H9 (cell line): ENCODE data around the gene WASHC3. TPM values are rescaled to one million over a fixed set of nuclear protein-coding genes. Genes with fewer than 3 reads are reported as not detected.
"Not testable (repeated sequence)": the region's sequence is repeated elsewhere in the genome, so short reads cannot be mapped to it uniquely, and the experiment has no call there.

Experiments used
- DNase-seq: peaks from one replicate; pipeline ENCODE4 v3.0.0-alpha.2; 2017
- H2AFZ ChIP-seq: one replicate; pipeline ENCODE4 v1.6.1; 2013; ENCODE audit warnings: mild to moderate bottlenecking, low read length, control low read depth, moderate library complexity
- H2AK5ac ChIP-seq: 2 replicates; pipeline ENCODE4 v1.6.1; 2013; ENCODE audit warnings: low read length, control low read depth, mixed read lengths; ENCODE audit not compliant: insufficient read length
- H2BK120ac ChIP-seq: one replicate; pipeline ENCODE4 v1.6.1; 2013; ENCODE audit warnings: low read depth, mild to moderate bottlenecking, low read length, control low read depth, inconsistent platforms; ENCODE audit not compliant: poor library complexity, severe bottlenecking
- H2BK12ac ChIP-seq: 2 replicates; pipeline ENCODE4 v1.6.1; 2013; ENCODE audit warnings: low read length, control low read depth, mixed read lengths, low read depth; ENCODE audit not compliant: insufficient read length
- H2BK15ac ChIP-seq: 2 replicates; pipeline ENCODE4 v1.6.1; 2013; ENCODE audit warnings: low read depth, low read length, control low read depth
- H2BK20ac ChIP-seq: one replicate; pipeline ENCODE4 v1.6.1; 2013; ENCODE audit warnings: low read depth, mild to moderate bottlenecking, low read length, control low read depth, inconsistent platforms; ENCODE audit not compliant: poor library complexity, severe bottlenecking
- H2BK5ac ChIP-seq: 2 replicates; pipeline ENCODE4 v1.6.1; 2013; ENCODE audit warnings: low read length, control low read depth, mixed read lengths; ENCODE audit not compliant: insufficient read length
- H3K14ac ChIP-seq: 2 replicates; pipeline ENCODE4 v1.6.1; 2013; ENCODE audit warnings: low read length, control low read depth; ENCODE audit not compliant: insufficient read depth
- H3K18ac ChIP-seq: 2 replicates; pipeline ENCODE4 v1.6.1; 2013; ENCODE audit warnings: low read depth, mild to moderate bottlenecking, mixed read lengths, low read length, control low read depth; ENCODE audit not compliant: insufficient read length
- H3K23ac ChIP-seq: 2 replicates; pipeline ENCODE4 v1.6.1; 2013; ENCODE audit warnings: low read length, control low read depth, mixed read lengths, low read depth; ENCODE audit not compliant: insufficient read length
- H3K23me2 ChIP-seq: 2 replicates; pipeline ENCODE4 v1.6.1; 2013; ENCODE audit warnings: low read depth, mild to moderate bottlenecking, mixed read lengths, low read length, control low read depth; ENCODE audit not compliant: insufficient read length, poor library complexity, severe bottlenecking
- H3K27ac ChIP-seq: 2 replicates; pipeline ENCODE4 v1.5.1; 2013; ENCODE audit warnings: low read length, control low read depth, mixed read lengths, low read depth; ENCODE audit not compliant: insufficient read length
- H3K27me3 ChIP-seq: 2 replicates; pipeline ENCODE4 v1.6.1; 2013; ENCODE audit warnings: low read length, control low read depth, inconsistent platforms; ENCODE audit not compliant: insufficient read depth
- H3K4ac ChIP-seq: 2 replicates; pipeline ENCODE4 v1.6.1; 2013; ENCODE audit warnings: low read depth, mild to moderate bottlenecking, control low read depth, inconsistent platforms, low read length, moderate library complexity
- H3K4me1 ChIP-seq: 2 replicates; pipeline ENCODE4 v1.6.1; 2013; ENCODE audit warnings: low read length, control low read depth, inconsistent platforms; ENCODE audit not compliant: insufficient read depth
- H3K4me2 ChIP-seq: 2 replicates; pipeline ENCODE4 v1.6.1; 2013; ENCODE audit warnings: low read length, control low read depth, mixed read lengths; ENCODE audit not compliant: insufficient read length, insufficient read depth
- H3K56ac ChIP-seq: 2 replicates; pipeline ENCODE4 v1.6.1; 2013; ENCODE audit warnings: low read depth, mild to moderate bottlenecking, mixed read lengths, low read length, control low read depth; ENCODE audit not compliant: insufficient read length
- H3K79me1 ChIP-seq: 2 replicates; pipeline ENCODE4 v1.6.1; 2013; ENCODE audit warnings: low read depth, mild to moderate bottlenecking, moderate library complexity, low read length, control low read depth, inconsistent platforms; ENCODE audit not compliant: insufficient read depth, poor library complexity, severe bottlenecking
- H3K79me2 ChIP-seq: 2 replicates; pipeline ENCODE4 v1.6.1; 2013; ENCODE audit warnings: low read length, control low read depth, inconsistent platforms; ENCODE audit not compliant: insufficient read depth
- H3K9ac ChIP-seq: 2 replicates; pipeline ENCODE4 v1.6.1; 2013; ENCODE audit warnings: low read length, control low read depth, mixed read lengths; ENCODE audit not compliant: insufficient read length; ENCODE audit errors: extremely low read depth
- H3K9me3 ChIP-seq: one replicate; pipeline ENCODE4 v1.6.1; 2013; ENCODE audit warnings: low read depth, low read length, inconsistent platforms; ENCODE audit not compliant: control insufficient read depth
- H3T11ph ChIP-seq: one replicate; pipeline ENCODE4 v1.6.1; 2013; ENCODE audit warnings: mild to moderate bottlenecking, low read length, control low read depth, inconsistent platforms
- H4K20me1 ChIP-seq: one replicate; pipeline ENCODE4 v1.6.1; 2013; ENCODE audit not compliant: control insufficient read depth, insufficient read length, insufficient read depth
- H4K5ac ChIP-seq: 2 replicates; pipeline ENCODE4 v1.6.1; 2013; ENCODE audit warnings: low read depth, mild to moderate bottlenecking, mixed read lengths, low read length, control low read depth; ENCODE audit not compliant: insufficient read length
- H4K8ac ChIP-seq: replicated peaks from 2 replicates; pipeline ENCODE4 v1.6.1; 2013; ENCODE audit warnings: low read length, control low read depth, mixed read lengths, low read depth; ENCODE audit not compliant: insufficient read length
- H4K91ac ChIP-seq: 2 replicates; pipeline ENCODE4 v1.6.1; 2013; ENCODE audit warnings: low read depth, mild to moderate bottlenecking, moderate library complexity, mixed read lengths, low read length, control low read depth; ENCODE audit not compliant: insufficient read length
- H3K27ac Mint-ChIP-seq, 3 experiments: 2 replicates in 2 of 3; 3 replicates in 1 of 3; pipeline ENCODE4 v1.8.0; 2020 to 2021; ENCODE audit warnings: mixed read lengths in 3 of 3, mild to moderate bottlenecking in 1 of 3, moderate library complexity in 1 of 3
- H3K27me3 Mint-ChIP-seq: 2 replicates; pipeline ENCODE4 v1.8.0; 2021; ENCODE audit warnings: low read depth, mild to moderate bottlenecking, moderate library complexity, mixed read lengths
- H3K36me3 Mint-ChIP-seq, 3 experiments: 2 replicates in 2 of 3; 3 replicates in 1 of 3; pipeline ENCODE4 v1.8.0; 2020 to 2021; ENCODE audit warnings: low read depth in 3 of 3, mixed read lengths in 3 of 3; ENCODE audit not compliant: insufficient read depth in 1 of 3
- H3K4me1 Mint-ChIP-seq, 2 experiments: 2 replicates each; pipeline ENCODE4 v1.8.0; 2020; ENCODE audit warnings: mixed read lengths in 2 of 2
- H3K4me3 Mint-ChIP-seq, 2 experiments: 2 replicates in 1 of 2; 3 replicates in 1 of 2; pipeline ENCODE4 v1.8.0; 2020 to 2021; ENCODE audit warnings: mild to moderate bottlenecking in 2 of 2, mixed read lengths in 2 of 2, moderate library complexity in 1 of 2
- H3K9me3 Mint-ChIP-seq, 2 experiments: 2 replicates in 1 of 2; 3 replicates in 1 of 2; pipeline ENCODE4 v1.8.0; 2020; ENCODE audit warnings: mild to moderate bottlenecking in 2 of 2, mixed read lengths in 2 of 2, moderate library complexity in 1 of 2
- WGBS: extraction: QIAGEN DNeasy Blood & Tissue Kit; methylation state at CpG from one replicate; pipeline ENCODE4 v1.1.7; 2013; ENCODE audit warnings: missing lambda C conversion rate, low lambda C conversion rate, mixed read lengths; ENCODE audit not compliant: insufficient read length; ENCODE audit errors: extremely low coverage; 5-methylcytosine and 5-hydroxymethylcytosine counted together
- total RNA-seq: library from RNA; stranded (reverse); gene quantifications from 2 replicates; pipeline ENCODE4 v1.2.1, GENCODE V29; 2021
- TF ChIP-seq, protein P1 (sequence below): fragments of 200-600 bp; sonication (generic); conservative IDR thresholded peaks from 3 replicates; pipeline ENCODE4 v1.8.0; 2021; ENCODE audit warnings: antibody characterized with exemption, mild to moderate bottlenecking

Gene WASHC3
- total RNA-seq, 1 experiment from 2014 or later: 14.1 TPM

DNA sequence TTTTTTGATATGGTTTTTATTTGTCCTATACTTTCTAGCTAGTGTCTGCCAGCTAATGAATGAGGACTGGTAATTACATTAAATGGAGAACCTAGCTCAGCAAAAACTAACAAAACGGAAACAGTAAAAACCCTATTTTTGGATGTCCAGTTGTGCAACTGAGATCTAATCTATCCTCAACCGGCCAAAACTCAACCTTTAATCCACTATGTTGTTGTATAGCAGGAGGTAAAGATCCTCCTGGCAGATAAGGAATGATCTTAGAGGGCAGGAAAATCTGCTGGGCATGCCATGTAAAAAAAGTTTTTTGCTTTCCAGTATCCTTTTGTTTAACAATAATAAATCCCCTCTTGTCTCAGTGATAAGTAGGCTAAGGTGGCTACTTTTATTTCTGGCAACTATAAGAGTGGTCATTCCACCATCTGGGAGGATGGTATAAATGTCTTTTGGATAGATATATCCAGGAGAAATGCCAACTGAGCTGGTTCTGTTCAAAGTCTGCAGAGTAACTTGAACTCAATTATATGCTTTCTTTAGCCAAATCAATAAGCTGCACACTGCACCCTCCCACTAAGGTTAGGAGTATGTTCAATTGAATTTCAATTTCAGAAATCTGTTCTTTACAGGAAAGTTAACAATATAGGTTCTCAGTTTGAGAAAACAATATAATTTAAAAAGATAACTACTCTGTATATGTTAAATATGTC lies 40.1 kb downstream of the WASHC3 start:
- Histone ChIP-seq H3K9ac (no peak overlapping the region), H3K23me2 (no peaks in the 10 kb centered on the region), H3K9me3 (no peaks in the 10 kb centered on the region), H4K8ac (no peak overlapping the region), H3K27me3 (no peaks in the 10 kb centered on the region), H3K4ac (no peak overlapping the region), H3K79me1 (no peaks in the 10 kb centered on the region), H4K5ac (no peak overlapping the region), H2BK5ac (no peak overlapping the region), H2BK20ac (no peak overlapping the region), H4K91ac (no peak overlapping the region), H3K23ac (no peak overlapping the region), H3T11ph (no peak overlapping the region), H3K4me1 (no peaks in the 10 kb centered on the region), H2AK5ac (no peak overlapping the region), H3K14ac (no peak overlapping the region), H3K27ac (no peak overlapping the region), H3K79me2 (no peaks in the 10 kb centered on the region), H2AFZ (no peak overlapping the region), H3K56ac (no peak overlapping the region), H3K4me2 (no peak overlapping the region), H2BK120ac (no peak overlapping the region), H2BK15ac (no peak overlapping the region), H2BK12ac (no peak overlapping the region), H4K20me1 (no peaks in the 10 kb centered on the region), H3K18ac (no peak overlapping the region)
- TF ChIP-seq, protein P1, sequence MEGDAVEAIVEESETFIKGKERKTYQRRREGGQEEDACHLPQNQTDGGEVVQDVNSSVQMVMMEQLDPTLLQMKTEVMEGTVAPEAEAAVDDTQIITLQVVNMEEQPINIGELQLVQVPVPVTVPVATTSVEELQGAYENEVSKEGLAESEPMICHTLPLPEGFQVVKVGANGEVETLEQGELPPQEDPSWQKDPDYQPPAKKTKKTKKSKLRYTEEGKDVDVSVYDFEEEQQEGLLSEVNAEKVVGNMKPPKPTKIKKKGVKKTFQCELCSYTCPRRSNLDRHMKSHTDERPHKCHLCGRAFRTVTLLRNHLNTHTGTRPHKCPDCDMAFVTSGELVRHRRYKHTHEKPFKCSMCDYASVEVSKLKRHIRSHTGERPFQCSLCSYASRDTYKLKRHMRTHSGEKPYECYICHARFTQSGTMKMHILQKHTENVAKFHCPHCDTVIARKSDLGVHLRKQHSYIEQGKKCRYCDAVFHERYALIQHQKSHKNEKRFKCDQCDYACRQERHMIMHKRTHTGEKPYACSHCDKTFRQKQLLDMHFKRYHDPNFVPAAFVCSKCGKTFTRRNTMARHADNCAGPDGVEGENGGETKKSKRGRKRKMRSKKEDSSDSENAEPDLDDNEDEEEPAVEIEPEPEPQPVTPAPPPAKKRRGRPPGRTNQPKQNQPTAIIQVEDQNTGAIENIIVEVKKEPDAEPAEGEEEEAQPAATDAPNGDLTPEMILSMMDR: no peak
- no CpG with 5 or more reads among the region's 2 CpGs for WGBS
- Mint-ChIP-seq H3K4me3 (no peak overlapping the region), H3K27me3 (no peaks in the 10 kb centered on the region), H3K36me3 (no peaks in the 10 kb centered on the region), H3K9me3 (no peaks in the 10 kb centered on the region), H3K4me1 (no peaks in the 10 kb centered on the region), H3K27ac (no peak overlapping the region)
- DNase-seq: no peak

DNA sequence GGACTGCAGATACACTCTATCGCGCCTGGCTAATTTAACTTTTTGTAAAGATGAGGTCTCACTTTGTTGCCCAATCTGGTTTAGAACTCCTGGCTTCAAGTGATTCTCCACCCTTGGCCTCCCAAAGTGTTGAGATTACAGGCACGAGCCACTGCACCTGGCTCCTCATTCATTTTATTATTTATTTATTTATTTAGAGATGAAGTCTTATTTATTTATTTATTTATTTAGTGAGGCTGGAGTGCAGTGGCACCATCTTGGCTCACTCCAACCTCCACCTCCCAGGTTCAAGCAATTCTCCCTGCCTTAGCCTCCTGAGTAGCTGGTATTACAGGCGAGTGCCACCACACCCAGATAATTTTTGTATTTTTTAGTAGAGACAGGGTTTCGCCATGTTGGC lies 43.2 kb downstream of the WASHC3 start:
- not testable (repeated sequence) for H2BK12ac ChIP-seq, H2AFZ ChIP-seq, H3K27me3 Mint-ChIP-seq, H3K9me3 Mint-ChIP-seq, H4K8ac ChIP-seq, H3K27ac Mint-ChIP-seq, H3K4ac ChIP-seq, H3K79me2 ChIP-seq, DNase-seq, H4K5ac ChIP-seq, H3K14ac ChIP-seq, H2BK5ac ChIP-seq, H3K9ac ChIP-seq, H4K91ac ChIP-seq, H3K4me1 Mint-ChIP-seq, H3K36me3 Mint-ChIP-seq, H3K27me3 ChIP-seq, H3K4me1 ChIP-seq, H3K9me3 ChIP-seq, H3K18ac ChIP-seq, H2BK15ac ChIP-seq, H3K56ac ChIP-seq, H4K20me1 ChIP-seq, H3K27ac ChIP-seq, H2BK20ac ChIP-seq, H3K4me3 Mint-ChIP-seq, H3K4me2 ChIP-seq, H3T11ph ChIP-seq, H2AK5ac ChIP-seq, H3K23me2 ChIP-seq, H3K23ac ChIP-seq, H3K79me1 ChIP-seq, H2BK120ac ChIP-seq
- WGBS: no CpG with 5 or more reads among the region's 5 CpGs
